ENCODE data around the gene BACH2.
"Not testable (repeated sequence)": the region's sequence is repeated elsewhere in the genome, so short reads cannot be mapped to it uniquely, and the experiment has no call there.

Gene BACH2

DNA sequence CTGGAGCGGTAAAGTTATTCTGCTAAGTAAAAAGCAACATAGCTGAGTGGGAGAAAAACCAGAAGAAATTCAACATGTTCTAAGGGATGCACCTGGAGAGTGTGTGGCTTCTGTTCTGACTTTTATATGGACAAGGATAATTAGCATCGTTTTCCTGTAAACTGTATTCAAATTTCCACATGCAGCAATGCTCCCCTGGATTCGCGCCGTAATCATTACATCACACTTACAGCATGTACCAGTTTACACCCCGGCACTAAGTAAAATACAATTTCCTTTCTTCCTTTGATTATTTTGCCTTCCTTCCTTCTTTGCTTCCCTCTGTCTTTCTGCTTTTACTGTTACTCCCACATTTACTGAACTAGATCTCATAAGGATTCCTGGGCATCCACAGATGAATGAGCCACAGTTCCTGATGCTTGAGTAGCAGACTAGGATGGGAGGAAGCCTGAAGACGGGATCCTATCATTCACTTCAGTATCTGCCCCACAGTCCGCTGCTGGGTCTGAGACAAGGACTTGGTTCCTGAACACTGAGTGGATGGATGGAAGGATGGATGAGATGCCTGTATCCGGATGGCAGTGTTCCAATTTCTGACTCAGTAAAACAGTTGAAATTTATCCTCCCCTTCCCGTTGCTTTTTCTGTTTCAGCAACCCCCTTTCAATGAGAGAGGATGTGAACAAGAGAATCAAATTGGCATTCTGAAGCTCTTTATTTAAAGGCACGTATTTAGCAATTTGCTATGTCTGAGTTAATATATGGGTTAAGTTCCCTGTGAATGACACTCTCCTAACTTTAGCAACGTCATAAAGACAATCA lies 227.7 kb downstream of the BACH2 start:
- no peak for DNase-seq (ENCODE audit: low read depth in 2 of 2)

DNA sequence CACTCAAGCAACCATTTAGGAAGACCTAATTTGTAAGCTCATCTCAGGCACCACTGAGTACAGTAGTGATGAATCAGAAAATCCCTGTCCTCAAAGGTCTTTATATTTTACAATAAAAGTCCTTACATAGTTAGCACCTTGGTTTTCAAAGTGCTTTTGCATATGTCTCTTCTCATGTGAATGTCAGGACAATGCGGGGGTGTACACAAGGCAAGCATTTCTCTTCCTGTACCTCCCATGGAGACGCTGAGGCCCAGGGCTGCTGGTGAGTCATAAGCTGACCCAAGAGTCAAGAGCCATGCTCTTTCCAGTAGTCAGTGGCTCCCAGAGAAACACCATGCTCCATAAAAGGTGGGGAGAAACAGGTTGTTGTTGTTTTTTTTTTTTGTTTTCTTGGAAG lies 228.4 kb downstream of the BACH2 start:
- DNase-seq (ENCODE audit: low read depth in 2 of 2): no peak

- no peak for DNase-seq (ENCODE audit: low read depth in 2 of 2)
These were observed 229.9 kb downstream of the BACH2 start for GRCh38 chr6:90066697-90067096.

- no peak for DNase-seq (ENCODE audit: low read depth in 2 of 2)
These were observed 231.5 kb downstream of the BACH2 start for GRCh38 chr6:90065173-90065572.

- DNase-seq (ENCODE audit: low read depth in 2 of 2): no peak
These were observed 234.0 kb downstream of the BACH2 start for GRCh38 chr6:90062667-90063066.

GRCh38 chr6:90062051-90062450 lies 234.6 kb downstream of the BACH2 start:
- DNase-seq (ENCODE audit: low read depth in 2 of 2): no peak

DNA sequence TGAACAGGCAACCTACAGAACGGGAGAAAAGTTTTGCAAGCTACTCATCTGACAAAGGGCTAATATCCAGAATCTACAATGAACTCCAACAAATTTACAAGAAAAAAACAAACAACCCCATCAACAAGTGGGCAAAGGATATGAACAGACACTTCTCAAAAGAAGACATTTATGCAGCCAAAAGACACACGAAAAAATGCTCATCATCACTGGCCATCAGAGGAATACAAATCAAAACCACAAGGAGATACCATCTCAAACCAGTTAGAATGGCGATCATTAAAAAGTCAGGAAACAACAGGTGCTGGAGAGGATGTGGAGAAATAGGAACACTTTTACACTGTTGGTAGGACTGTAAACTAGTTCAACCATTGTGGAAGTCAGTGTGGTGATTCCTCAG lies 237.5 kb downstream of the BACH2 start:
- DNase-seq (ENCODE audit: low read depth in 2 of 2): not testable (repeated sequence)

GRCh38 chr6:90055924-90056323 lies 240.7 kb downstream of the BACH2 start:
- not testable (repeated sequence) for DNase-seq (ENCODE audit: low read depth in 2 of 2)

GRCh38 chr6:90054193-90054592 lies 242.4 kb downstream of the BACH2 start:
- not testable (repeated sequence) for DNase-seq (ENCODE audit: low read depth in 2 of 2)

DNA sequence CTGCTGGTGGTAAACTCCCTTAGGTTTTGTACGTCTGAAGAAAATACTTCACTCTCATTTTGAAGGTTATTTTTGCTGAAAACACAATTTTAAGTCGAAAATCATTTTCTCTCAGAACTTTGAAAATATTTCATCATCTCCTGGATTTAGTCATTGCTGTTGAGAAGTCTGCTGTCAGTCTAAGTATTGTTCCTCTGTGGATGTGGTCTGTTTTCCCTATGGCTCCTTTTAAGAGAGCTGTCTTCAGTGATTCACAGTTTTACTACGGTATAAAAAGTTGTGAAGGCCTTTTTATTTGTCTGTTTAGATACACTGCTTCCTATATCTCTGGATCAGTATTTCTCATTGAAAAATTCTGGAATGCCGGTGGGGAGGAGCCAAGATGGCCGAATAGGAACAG lies 243.0 kb downstream of the BACH2 start:
- DNase-seq (ENCODE audit: low read depth in 2 of 2): no peak

DNA sequence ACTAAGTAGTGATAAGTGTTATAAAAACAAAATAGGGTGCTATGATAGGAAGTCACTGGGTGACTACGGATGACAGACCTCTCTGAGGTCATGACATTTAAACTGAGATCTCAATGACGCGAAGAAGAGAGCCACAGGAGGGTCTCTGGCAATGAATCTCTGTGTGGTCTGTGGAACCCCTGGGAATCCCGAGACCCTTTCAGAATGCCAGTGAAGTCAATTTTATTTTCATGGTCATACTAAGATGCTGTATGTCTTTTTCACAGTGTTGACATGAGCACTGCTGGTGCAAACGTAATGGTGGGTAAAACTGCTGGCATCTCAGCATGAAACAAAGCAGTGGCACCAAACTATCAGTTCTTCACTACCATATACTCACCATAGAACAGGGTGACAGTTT lies 247.3 kb downstream of the BACH2 start:
- no peak for DNase-seq (ENCODE audit: low read depth in 2 of 2)

- no peak for DNase-seq (ENCODE audit: low read depth in 2 of 2)
These were observed 248.3 kb downstream of the BACH2 start for GRCh38 chr6:90048206-90048967.

GRCh38 chr6:90045535-90045934 lies 251.1 kb downstream of the BACH2 start:
- DNase-seq (ENCODE audit: low read depth in 2 of 2): no peak

DNA sequence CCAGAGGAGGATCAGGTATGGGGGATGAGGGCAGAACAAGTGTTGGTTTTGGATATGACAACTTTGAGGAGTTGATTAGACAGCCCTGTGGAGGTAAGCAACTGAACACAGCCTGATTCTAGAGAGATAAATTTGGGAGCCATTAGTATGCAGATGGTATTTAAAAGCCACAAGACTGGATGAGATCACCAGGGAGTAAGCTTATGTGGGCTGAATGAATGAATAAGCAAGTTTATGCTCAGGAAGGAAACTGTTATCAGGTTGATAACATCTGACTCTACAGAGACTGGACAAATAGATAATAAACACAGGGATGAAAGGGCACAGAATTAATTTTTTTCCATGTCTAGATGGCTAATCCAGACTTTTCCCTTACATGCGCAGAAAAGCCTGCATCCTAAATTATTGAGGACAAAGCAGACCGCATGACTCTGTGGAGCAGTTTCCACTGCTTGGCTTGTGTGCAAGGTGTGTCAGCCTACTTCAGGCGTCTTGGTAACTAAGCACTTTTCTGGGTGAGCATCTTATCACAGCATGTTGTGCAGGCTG lies 251.7 kb downstream of the BACH2 start:
- no peak for DNase-seq (ENCODE audit: low read depth in 2 of 2)

DNA sequence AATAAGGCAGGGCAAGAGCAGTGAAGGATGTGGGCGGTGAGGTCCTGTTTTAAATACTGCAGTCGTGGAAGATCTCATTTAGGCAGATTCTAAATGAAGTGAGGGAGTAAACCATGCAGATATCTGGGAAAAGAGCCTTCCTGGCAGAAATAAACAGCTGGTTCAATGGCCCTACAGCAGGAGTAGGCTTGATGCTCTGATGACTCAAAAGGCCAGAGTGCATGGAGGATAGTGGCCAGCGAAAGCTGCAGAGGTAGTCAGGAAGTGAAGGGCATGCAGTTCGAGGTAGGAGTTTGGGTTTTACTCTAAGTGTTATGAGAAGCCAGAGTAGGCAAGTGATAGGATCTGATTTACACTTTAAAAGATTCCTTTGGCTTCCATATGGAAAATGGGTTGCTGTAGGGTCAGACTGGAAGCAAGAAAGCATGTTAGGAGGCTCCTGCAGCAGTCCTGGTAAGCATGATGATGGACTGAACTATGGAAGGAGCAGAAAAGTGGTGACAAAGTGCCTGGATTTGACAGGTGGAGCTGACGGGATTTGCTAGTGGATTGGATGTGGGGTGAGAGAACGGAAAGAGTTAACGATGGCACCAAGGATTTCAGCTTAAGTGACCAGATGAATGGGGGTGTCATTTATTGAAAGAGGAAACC lies 252.3 kb downstream of the BACH2 start:
- DNase-seq (ENCODE audit: low read depth in 2 of 2): no peak

DNA sequence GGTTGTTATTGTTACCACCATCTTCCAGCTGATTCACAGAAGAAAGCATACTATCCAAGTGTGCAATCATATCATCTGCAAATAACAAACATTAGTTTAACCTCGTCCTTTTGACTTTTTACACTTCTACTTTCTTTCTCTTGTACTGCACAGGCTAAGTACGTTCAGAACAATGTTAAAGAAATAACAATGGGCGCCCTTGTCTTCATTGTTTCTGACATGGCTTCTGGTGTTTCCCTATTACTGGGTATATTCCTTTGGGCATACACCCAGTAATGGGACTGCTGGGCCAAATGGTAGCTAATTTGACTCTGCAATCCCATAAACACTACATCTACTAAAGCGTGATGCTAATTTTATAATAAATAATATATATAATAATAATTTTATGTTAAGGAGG lies 255.7 kb downstream of the BACH2 start:
- no peak for DNase-seq (ENCODE audit: low read depth in 2 of 2)

GRCh38 chr6:90039911-90040310 lies 256.7 kb downstream of the BACH2 start:
- DNase-seq (ENCODE audit: low read depth in 2 of 2): no peak

- DNase-seq (ENCODE audit: low read depth in 2 of 2): no peak
These were observed 257.5 kb downstream of the BACH2 start for GRCh38 chr6:90038961-90039653.

- no peak for DNase-seq (ENCODE audit: low read depth in 2 of 2)
These were observed 259.7 kb downstream of the BACH2 start for GRCh38 chr6:90036963-90037362.

GRCh38 chr6:90035047-90035723 lies 261.5 kb downstream of the BACH2 start:
- no peak for DNase-seq (ENCODE audit: low read depth in 2 of 2)

GRCh38 chr6:90033746-90034271 lies 262.8 kb downstream of the BACH2 start:
- no peak for DNase-seq (ENCODE audit: low read depth in 2 of 2)

Measured in stimulated activated CD4-positive, alpha-beta T cell treated with anti-CD3 and anti-CD28 coated beads, Interleukin-1b, Interleukin-23, amount 100 ng/mL, for 1 hour (primary cell).